NCI-H1092 (cell line): ENCODE results near the gene OR10A3.

Experiments used
- DNase-seq: peaks from one replicate; lab custom pipeline; 2025; lab: John Stamatoyannopoulos, UW

OR10A3 gene

DNA sequence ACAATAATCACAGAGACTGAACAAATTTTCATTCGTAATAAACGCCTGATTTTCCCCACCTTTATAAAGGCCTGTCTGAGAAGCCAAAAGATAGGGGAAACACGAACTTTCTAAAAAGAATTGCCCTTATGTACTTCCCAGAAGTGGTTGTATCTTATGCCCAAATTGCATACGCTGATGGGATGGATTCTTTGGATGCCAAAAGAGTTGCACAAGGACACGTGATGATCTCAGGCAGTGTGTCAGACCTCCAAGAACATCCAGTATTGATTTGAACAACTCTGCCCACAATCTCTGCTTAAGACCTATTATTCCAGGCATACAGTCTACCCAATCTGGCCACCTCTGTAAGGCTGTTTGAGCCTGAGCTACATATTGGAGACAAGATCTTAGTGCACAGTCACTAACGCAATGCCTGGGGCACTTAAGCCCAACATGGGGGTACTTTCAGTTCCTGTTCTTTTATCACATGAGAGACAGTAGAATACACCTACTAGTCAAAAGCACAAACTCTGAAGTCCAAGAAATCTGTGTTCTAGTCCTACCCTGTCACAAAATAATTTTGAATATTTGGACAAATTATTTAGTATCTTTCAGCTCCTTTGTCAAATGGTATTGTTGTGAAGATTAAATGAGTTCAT is 49.3 kb downstream of the OR10A3 start:
- DNase-seq = no peak

DNA sequence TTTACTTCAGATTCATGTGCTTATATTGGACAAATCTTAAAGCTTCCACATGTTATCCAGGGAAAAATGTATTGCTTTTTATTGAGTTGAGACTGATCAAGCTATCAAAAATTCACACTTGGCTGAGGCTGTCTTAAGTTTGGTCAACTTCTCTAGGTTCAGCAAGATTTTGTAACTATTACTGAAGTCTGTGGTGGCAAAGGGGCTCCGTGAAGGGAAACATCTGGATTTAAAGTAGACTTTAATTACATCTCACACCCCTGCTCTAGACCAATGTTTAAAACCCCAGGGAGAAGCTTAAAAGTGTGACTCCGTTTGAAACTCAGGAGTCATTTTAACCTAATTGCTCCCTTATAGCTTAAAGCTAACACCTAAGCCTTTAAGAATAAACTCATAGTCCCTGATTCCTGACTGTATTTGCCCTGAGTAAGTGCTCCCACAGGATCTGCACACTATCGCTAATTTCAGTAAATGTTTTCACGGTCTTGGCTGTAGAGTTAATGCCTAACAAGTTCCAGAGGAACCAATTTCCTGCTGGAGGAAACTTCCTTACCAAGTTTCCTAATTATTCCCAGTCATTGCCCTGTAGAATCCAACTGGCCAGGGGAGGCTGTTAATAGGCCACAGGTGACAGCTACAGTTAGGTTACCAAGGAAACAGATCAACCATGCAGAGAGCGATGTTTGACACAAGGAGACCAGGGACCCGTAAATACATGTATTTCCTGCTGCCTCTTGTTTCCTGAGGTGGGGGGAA is 50.9 kb downstream of the OR10A3 start:
- DNase-seq = no peak

DNA sequence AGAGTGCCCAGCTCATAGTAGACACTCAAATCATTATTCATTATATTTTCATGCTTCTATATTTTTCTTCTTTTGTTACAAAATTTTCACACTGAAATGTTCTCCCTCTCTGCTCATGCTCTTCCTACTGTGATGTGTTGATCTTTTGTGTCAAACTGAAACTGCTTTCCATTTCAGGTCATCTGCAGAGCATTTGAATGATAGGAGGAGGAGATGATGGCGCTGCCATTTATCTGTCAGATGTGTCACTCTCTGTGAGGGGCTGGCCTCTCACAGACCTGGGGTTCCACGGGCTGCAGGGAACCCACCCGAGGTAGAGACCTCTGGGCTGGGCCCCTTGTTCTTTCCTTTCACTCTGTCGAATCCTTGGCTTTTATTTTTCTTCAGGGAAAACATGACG is 51.5 kb downstream of the OR10A3 start:
- no peak for DNase-seq
